NCI-H146 treated with DMSO at 0.1 percent for 48 hours (cell line): ENCODE results near the gene ARHGAP31.
"Not testable (repeated sequence)": the region's sequence is repeated elsewhere in the genome, so short reads cannot be mapped to it uniquely, and the experiment has no call there.

Experiments used
- DNase-seq: peaks from one replicate; lab custom pipeline; 2025; ENCODE audit not compliant: unreplicated experiment; lab: John Stamatoyannopoulos, UW

ARHGAP31 gene

DNA sequence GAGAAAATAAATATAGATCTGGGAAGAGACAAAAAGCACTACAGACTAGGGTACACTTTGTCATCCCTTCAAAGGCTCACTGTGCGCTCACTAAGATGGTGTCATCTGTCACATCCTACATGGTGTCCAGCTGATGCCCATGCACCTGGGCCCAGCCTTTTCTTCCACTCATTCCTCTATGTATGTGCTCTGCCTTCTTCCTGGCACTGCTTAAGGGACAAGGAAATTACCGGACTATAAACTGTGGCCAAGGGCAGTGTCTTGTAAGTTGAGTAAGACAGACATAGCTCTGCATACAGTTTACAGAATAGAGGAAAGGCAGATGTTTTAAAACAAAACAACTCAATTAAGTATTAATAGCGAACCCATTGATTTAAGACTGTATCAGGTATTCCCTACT lies 52.9 kb downstream of the ARHGAP31 start:
- no peak for DNase-seq

DNA sequence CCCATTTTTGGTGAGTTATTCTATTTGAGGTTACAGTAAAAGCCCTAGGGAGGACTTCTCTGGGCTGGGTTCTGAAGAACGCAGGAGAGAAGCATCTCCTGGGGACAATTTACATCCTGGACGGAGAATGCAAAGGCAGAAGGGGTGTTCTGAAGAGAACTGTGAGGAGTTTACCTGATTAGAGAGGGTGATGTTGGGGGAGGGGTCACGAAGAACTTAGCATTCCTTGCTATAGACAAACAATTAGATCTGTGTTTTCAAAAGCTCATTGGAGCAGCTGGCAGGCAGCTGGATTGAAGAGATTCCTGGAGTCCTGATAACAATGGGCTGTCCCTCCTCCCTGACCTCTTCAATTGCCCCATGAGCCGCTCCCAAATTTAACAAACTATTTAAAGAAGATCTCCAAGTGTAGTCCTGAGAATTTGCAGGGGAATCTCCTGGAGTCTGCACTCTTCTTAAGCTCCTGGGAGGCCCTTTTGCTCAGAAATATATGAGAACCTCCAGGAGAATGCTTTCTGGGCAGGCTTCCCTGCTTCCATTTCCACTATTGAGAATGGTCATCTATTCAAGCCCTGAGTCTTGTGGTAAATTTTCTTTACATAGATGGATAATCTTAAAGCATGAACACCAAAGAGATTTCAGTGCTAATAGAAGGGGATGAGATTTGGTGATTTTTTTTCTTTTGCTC lies 55.3 kb downstream of the ARHGAP31 start:
- DNase-seq = no peak

DNA sequence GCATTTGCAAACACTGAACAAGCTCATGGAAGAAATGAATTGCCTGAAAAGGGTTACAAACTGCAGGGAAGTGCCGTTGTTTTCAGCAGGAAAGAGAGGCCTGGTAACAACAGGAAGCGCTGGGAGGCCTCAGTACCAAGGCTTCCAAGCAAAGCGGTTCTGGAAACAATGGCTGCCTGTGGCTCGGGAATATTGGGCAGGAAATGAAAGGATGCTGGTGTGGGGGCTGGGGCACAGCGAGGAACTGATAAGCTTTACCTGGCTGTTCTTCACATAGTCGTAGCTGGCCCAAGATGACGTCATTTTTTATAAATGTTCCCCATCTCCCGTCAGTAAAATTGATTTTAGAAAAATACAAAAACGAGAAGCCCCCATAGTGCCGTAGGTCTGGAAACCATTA lies 55.9 kb downstream of the ARHGAP31 start:
- no peak for DNase-seq

DNA sequence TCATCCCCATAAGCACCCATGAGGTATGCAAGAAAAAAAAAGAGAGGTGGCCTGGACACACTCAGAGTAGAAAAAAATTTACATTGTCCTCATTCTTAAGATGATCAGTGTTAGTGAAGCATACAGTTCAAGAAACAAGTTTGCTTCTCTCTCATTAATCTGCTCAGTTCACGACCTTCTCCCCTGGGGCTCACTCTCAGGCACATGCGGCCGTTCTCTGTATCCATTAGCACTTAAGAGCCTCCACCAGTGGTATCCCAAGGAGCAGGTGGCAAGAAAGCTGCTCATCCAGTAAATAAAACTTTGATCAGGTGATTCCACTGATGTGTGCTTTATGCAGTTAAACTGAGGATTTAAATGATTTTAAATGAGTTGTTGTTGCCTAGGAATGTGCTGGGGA lies 57.4 kb downstream of the ARHGAP31 start:
- DNase-seq = no peak

GRCh38 chr3:119352034-119352609 lies 57.9 kb downstream of the ARHGAP31 start:
- no peak for DNase-seq

- no peak for DNase-seq
Measured at GRCh38 chr3:119352863-119353527, 58.8 kb downstream of the ARHGAP31 start.

GRCh38 chr3:119355608-119356007 lies 61.4 kb downstream of the ARHGAP31 start:
- DNase-seq = not testable (repeated sequence)

- no peak for DNase-seq
Measured at GRCh38 chr3:119356646-119357045, 62.5 kb downstream of the ARHGAP31 start.

DNA sequence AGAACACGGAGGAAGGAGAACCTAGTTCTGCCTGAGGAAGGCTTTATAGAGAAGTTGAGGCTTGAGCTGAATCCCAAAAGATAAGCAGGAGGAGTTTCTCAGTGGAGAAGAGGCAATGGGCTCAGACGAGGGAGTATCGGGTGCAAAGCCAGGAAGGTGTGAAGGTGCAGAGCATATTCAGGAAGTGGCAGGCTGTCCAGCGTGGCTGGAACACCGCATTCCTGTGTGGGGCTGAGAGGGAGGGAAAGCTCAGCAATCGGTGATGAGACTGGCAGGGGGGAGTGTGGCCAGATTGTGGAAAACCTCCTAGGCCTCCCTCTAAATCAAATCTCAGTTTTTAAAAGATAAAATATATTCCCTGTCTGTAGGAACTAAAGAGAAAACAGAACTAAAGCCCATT lies 63.0 kb downstream of the ARHGAP31 start:
- DNase-seq = no peak

GRCh38 chr3:119359476-119360326 lies 65.5 kb downstream of the ARHGAP31 start:
- no peak for DNase-seq

GRCh38 chr3:119360736-119361462 lies 66.7 kb downstream of the ARHGAP31 start:
- no peak for DNase-seq

DNA sequence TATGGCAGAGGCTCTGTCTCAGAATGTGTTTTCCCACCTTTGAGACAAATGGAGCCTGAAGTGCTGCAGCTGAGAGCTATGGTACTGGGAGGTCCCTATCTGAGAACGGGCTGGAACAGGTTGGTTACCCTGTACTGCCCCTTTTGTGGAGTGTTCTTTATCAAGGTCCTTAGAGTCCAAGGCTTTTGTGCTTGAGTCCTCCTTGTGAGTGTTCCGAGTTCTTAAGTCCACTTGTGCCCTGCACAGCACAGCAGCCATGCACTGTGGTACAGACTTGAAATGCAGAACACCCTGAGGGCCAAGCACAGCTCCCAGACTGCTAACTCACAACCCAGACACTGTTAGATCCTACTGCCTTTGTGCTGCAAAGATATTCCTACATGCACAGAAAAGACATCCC lies 67.8 kb downstream of the ARHGAP31 start:
- no peak for DNase-seq

- DNase-seq = no peak
Measured at GRCh38 chr3:119362940-119363725, 69.0 kb downstream of the ARHGAP31 start.

DNA sequence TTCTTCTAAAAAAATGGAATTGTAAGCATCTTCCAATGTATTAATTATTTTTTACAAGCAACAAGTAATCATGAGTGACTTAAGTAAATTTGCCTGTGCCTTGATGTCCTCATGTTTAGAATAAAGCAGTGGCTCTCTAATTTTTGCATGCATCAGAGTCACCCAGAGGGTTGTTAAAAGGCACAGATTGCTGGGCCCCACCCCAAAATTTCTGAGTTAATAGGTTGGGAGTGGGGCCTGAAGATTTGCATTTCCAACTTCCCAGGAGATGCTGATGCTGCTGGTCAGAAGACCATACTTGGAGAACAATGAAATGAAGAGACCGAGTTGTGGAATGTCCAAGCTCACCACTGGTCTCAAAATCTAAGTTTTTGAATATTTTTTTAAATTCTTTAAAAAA lies 70.2 kb downstream of the ARHGAP31 start:
- no peak for DNase-seq

DNA sequence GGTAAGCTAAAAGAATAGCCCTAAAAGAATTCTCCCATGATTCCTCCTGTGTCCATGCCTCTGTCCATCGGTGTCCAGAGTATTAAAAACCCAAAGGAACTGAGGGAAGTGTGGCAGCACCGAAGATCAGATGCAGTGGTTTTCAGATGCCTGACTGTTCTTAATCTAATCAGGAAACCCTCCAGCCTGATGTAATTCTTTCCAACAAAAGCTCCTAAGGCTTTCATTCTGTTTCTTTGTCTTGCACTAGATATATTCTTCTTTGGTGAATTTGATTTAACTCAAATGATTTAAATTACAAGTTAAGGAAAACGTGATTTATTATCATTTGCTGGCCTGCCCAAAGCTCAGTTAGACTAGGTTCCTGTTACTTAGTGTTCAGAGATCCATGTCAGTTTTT lies 71.2 kb downstream of the ARHGAP31 start:
- no peak for DNase-seq

DNA sequence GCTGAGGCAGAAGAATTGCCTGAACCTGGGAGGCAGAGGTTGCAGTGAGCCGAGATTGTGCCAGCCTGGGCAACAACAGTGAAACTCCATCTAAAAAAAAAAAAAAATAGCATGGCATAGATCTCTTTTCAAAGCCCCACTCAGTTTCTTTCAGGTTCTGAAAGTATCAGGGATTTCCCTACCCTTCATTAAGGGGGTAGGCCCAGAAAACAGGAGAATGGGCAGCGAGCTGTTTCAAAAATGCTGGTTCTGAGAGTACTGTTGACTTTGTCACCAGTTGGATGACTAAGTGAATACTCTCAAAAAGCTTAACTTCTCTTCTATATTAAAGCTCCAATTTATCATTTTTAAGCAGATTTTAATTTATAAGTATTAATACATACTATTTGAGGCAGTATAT lies 72.8 kb downstream of the ARHGAP31 start:
- DNase-seq = no peak

DNA sequence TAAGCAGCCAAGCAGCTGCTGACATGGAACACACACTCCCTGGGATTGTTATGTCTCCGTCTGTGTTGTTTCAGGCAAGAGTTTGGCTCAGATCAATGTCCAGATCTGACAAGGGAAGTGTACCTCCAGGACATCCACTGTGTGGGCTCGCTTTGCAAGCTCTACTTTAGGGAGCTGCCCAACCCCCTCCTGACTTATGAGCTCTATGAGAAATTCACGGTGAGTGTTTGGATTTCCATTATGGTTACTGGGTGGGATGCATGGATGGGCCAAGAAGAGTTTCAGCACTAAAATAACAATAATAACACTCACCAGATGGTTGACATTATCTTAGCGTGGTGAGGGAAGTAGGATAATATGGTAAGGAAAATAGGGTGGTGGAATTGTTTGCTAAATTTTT lies 74.1 kb downstream of the ARHGAP31 start:
- no peak for DNase-seq

GRCh38 chr3:119371786-119372185 lies 77.6 kb downstream of the ARHGAP31 start:
- not testable (repeated sequence) for DNase-seq

DNA sequence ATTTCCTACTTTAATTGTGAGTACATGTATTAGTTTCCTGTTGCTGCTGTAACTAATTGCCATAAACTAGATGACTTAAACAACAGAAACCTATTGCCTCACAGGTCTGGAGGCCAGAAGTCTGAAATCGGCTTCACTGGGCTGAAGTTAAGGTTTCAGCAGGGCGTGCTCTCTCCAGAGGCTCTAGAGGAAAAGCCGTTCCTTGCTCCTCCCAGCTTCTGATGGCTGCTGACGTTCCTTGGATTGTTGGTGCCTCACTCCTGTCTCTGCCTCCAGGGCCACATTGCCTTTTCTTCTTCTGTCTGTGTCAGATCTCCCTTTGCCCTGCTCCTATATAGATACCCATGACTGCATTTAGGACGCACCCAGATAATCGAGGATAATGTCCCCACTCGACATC lies 80.9 kb downstream of the ARHGAP31 start:
- no peak for DNase-seq

- DNase-seq = no peak
Measured at GRCh38 chr3:119375510-119375909, 81.3 kb downstream of the ARHGAP31 start.
